ENCODE results near the gene CPXM1. TPM values are rescaled to one million over a fixed set of nuclear protein-coding genes. Genes with fewer than 3 reads are reported as not detected.

CPXM1 gene
- total and polyA plus RNA-seq, 10 of the 15 experiments (the other 5 are each of a cell fraction or from before 2014, with no cell fraction given), result 0.22 to 3.9 (median 0.63) TPM; not detected in 2

DNA sequence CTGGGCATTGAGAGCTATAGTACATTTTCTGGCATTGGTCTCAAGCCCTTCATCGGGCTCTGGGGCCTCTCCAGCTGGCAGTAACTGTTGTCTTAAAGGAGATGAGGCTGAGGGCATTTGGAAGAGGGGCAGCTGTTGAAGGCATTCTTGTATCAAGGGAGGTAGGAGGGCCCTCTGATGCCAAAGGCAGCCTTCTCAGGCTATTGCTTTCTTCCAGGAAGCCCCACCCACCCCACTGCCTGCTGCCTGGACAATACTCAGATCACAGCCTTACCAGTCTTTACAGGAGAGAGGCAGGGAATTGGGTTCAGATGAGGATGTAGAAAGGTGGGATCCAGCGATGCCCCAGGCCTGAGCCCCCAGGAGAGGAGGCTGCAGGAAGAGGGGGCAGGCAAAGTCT is 46.0 kb downstream of the CPXM1 start:
- no peak for TF ChIP-seq GABPA (IDR thresholded peaks at IDR 0.05; ENCODE audit: low read depth)
- ChIA-PET POLR2A (no interaction called here), SMC1A (ENCODE audit: uncharacterized antibody, unreplicated experiment) (interaction anchor here (0.6 kb wide), 1 partner anchor 359 kb away, joined by 4 read pairs; no protein-coding TSS in a partner anchor), CTCF (interaction anchor here (2.0 kb wide), 1 partner anchor 246 kb away, joined by 7 read pairs; no protein-coding TSS in a partner anchor), RAD21 (ENCODE audit: unreplicated experiment) (no interaction called here)
- Histone ChIP-seq H3K79me2 (ENCODE audit: control insufficient read depth, insufficient read depth, low read length) (no peaks in the 10 kb centered on the region), H3K36me3 (ENCODE audit: control insufficient read depth in 2 of 2, insufficient read depth in 2 of 2, low read length in 1 of 2) (no peaks in the 10 kb centered on the region), H3K4me1 (ENCODE audit: control insufficient read depth, insufficient read depth, low read length) (peaks cover 6% of the 10 kb centered on the region), H2AFZ (ENCODE audit: control insufficient read depth, low read depth, low read length) (no peak overlapping the region), H4K20me1 (ENCODE audit: control insufficient read depth, insufficient read depth) (no peaks in the 10 kb centered on the region), H3K9me3 (replicated peaks; ENCODE audit: control insufficient read depth, insufficient read depth, low read length) (no peaks in the 10 kb centered on the region; the same call in 2 of the 3 replicates), H3K4me3 (no peak overlapping the region), H3K27ac (ENCODE audit: control insufficient read depth, insufficient read depth) (no peak overlapping the region), H3K4me2 (ENCODE audit: control insufficient read depth, insufficient read depth) (no peak overlapping the region), H3K27me3 (replicated peaks in 1 of 2; ENCODE audit: control insufficient read depth in 2 of 2, insufficient read depth in 2 of 2, low read length in 1 of 2) (peaks cover 9 to 12% of the 10 kb centered on the region in 2 experiments), H3K9ac (ENCODE audit: control insufficient read depth, insufficient read depth, low read length) (no peak overlapping the region)
- 44% methylated on average over 2 of the region's 2 CpGs for WGBS (ENCODE audit: insufficient coverage, insufficient replicate concordance, low lambda C conversion rate, missing lambda C conversion rate)
- in situ Hi-C loops (cut with MboI), result no loop called here
- ATAC-seq, result no peak
- FAIRE-seq, result no peak
- no TSS peak for BruUV-seq (replicated peaks)
- intact Hi-C loops (cut with micrococcal nuclease; ENCODE audit: unreplicated experiment), result loop anchor here (5.0 kb wide), 1 partner anchor 248 kb away; no protein-coding TSS in a partner anchor
- no peak for DNase-seq (ENCODE audit: low read depth, low spot score)

DNA sequence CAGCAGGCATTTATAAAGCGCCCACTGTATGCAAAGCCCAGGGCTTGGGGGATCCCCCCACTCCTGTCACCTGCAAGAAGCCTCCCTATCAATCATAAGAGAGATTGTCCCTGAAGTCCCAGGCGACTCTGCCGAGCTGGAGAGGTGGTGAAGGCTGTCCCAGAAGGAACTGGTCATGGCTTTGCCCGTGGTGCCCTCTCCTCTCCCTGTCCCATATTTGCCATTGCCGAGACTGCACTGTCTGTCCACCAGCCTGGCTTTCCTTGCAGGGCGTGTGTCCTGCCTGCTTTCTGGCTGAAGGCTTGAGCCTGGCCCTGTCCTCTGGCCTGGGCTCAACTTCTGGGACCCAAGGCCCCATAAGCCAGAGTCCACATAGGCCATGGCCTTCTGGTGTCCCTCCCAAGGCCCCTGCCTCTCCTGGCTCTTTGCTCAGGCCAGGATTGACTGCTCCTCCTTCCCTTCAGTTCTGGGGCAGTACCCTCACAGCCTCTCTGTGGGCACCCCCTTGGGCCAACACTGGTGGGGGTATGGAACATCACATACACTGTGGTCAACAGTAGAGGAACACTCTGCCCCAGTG is 46.9 kb downstream of the CPXM1 start:
- no TSS peak for BruUV-seq (replicated peaks)
- no peak overlapping the region for H3K4me2 ChIP-seq (ENCODE audit: control insufficient read depth, insufficient read depth)
- ChIA-PET RAD21 (ENCODE audit: unreplicated experiment) (no interaction called here), CTCF (interaction anchor here (0.9 to 2.3 kb wide), 4 partner anchors 9 to 247 kb away, joined by 3 to 8 read pairs (median 5); no protein-coding TSS in a partner anchor), SMC1A (ENCODE audit: uncharacterized antibody, unreplicated experiment) (interaction anchor here (0.7 kb wide), 1 partner anchor 10 kb away, joined by 3 read pairs; no protein-coding TSS in a partner anchor), POLR2A (no interaction called here)
- no peaks in the 10 kb centered on the region for H3K36me3 ChIP-seq (ENCODE audit: control insufficient read depth in 2 of 2, insufficient read depth in 2 of 2, low read length in 1 of 2)
- no peak overlapping the region for H3K27ac ChIP-seq (ENCODE audit: control insufficient read depth, insufficient read depth)
- no peaks in the 10 kb centered on the region for H3K79me2 ChIP-seq (ENCODE audit: control insufficient read depth, insufficient read depth, low read length)
- no peak overlapping the region for H3K9ac ChIP-seq (ENCODE audit: control insufficient read depth, insufficient read depth, low read length)
- peaks cover 9 to 12% of the 10 kb centered on the region in 2 experiments for H3K27me3 ChIP-seq (replicated peaks in 1 of 2; ENCODE audit: control insufficient read depth in 2 of 2, insufficient read depth in 2 of 2, low read length in 1 of 2)
- H3K9me3 ChIP-seq (replicated peaks; ENCODE audit: control insufficient read depth, insufficient read depth, low read length), result no peaks in the 10 kb centered on the region; the same call in 2 of the 3 replicates
- DNase-seq (ENCODE audit: low read depth, low spot score) (no peak), FAIRE-seq (no peak), ATAC-seq (no peak)
- H2AFZ ChIP-seq (ENCODE audit: control insufficient read depth, low read depth, low read length), result no peak overlapping the region
- 20% methylated on average over 6 of the region's 6 CpGs for WGBS (ENCODE audit: insufficient coverage, insufficient replicate concordance, low lambda C conversion rate, missing lambda C conversion rate)
- intact Hi-C loops (cut with micrococcal nuclease; ENCODE audit: unreplicated experiment) (loop anchor here (5.0 kb wide), 1 partner anchor 249 kb away; no protein-coding TSS in a partner anchor), in situ Hi-C loops (cut with MboI) (no loop called here)
- no peak overlapping the region for H3K4me3 ChIP-seq
- peaks cover 6% of the 10 kb centered on the region for H3K4me1 ChIP-seq (ENCODE audit: control insufficient read depth, insufficient read depth, low read length)
- H4K20me1 ChIP-seq (ENCODE audit: control insufficient read depth, insufficient read depth), result no peaks in the 10 kb centered on the region
- TF ChIP-seq, protein P1, sequence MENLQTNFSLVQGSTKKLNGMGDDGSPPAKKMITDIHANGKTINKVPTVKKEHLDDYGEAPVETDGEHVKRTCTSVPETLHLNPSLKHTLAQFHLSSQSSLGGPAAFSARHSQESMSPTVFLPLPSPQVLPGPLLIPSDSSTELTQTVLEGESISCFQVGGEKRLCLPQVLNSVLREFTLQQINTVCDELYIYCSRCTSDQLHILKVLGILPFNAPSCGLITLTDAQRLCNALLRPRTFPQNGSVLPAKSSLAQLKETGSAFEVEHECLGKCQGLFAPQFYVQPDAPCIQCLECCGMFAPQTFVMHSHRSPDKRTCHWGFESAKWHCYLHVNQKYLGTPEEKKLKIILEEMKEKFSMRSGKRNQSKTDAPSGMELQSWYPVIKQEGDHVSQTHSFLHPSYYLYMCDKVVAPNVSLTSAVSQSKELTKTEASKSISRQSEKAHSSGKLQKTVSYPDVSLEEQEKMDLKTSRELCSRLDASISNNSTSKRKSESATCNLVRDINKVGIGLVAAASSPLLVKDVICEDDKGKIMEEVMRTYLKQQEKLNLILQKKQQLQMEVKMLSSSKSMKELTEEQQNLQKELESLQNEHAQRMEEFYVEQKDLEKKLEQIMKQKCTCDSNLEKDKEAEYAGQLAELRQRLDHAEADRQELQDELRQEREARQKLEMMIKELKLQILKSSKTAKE (IDR thresholded peaks at IDR 0.05; ENCODE audit: low read depth, poor library complexity, severe bottlenecking), result no peak
- TF ChIP-seq MYC (IDR thresholded peaks at IDR 0.05; ENCODE audit: insufficient read depth, insufficient read length, insufficient replicate concordance, low read length, severe bottlenecking) (no peak), TCF7 (IDR thresholded peaks at IDR 0.05; ENCODE audit: borderline replicate concordance) (no peak), CBX3 (IDR thresholded peaks at IDR 0.05; ENCODE audit: borderline replicate concordance, low read depth) (no peak), STAT3 (IDR thresholded peaks at IDR 0.05; ENCODE audit: low read depth, low read length) (no peak), ZNF384 (IDR thresholded peaks at IDR 0.05; ENCODE audit: borderline replicate concordance, low read depth, low read length) (no peak)
- TF ChIP-seq, protein P2, sequence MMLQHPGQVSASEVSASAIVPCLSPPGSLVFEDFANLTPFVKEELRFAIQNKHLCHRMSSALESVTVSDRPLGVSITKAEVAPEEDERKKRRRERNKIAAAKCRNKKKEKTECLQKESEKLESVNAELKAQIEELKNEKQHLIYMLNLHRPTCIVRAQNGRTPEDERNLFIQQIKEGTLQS (IDR thresholded peaks at IDR 0.05; ENCODE audit: borderline replicate concordance, extremely low read depth, low read depth, low read length), result no peak
- TF ChIP-seq, protein P3, sequence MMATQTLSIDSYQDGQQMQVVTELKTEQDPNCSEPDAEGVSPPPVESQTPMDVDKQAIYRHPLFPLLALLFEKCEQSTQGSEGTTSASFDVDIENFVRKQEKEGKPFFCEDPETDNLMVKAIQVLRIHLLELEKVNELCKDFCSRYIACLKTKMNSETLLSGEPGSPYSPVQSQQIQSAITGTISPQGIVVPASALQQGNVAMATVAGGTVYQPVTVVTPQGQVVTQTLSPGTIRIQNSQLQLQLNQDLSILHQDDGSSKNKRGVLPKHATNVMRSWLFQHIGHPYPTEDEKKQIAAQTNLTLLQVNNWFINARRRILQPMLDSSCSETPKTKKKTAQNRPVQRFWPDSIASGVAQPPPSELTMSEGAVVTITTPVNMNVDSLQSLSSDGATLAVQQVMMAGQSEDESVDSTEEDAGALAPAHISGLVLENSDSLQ (IDR thresholded peaks at IDR 0.05), result no peak
- TF ChIP-seq, protein P4, sequence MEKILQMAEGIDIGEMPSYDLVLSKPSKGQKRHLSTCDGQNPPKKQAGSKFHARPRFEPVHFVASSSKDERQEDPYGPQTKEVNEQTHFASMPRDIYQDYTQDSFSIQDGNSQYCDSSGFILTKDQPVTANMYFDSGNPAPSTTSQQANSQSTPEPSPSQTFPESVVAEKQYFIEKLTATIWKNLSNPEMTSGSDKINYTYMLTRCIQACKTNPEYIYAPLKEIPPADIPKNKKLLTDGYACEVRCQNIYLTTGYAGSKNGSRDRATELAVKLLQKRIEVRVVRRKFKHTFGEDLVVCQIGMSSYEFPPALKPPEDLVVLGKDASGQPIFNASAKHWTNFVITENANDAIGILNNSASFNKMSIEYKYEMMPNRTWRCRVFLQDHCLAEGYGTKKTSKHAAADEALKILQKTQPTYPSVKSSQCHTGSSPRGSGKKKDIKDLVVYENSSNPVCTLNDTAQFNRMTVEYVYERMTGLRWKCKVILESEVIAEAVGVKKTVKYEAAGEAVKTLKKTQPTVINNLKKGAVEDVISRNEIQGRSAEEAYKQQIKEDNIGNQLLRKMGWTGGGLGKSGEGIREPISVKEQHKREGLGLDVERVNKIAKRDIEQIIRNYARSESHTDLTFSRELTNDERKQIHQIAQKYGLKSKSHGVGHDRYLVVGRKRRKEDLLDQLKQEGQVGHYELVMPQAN (conservative IDR thresholded peaks at IDR 0.05), result no peak
